ENCODE measurements around the gene SP4.

Gene SP4

DNA sequence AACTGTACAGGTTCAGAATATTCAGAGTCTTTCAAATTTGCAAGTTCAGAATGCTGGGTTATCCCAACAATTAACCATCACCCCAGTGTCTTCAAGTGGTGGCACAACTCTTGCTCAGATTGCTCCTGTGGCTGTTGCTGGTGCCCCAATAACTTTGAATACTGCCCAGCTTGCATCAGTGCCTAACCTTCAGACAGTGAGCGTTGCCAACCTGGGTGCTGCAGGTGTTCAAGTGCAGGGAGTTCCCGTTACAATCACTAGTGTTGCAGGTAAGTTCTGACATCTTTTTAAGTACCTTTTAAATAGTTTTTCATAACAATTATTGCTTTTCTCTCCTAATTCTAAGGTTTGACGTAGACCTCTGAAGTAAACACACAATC, 2.7 kb downstream of the SP4 start:
- FAIRE-seq (no peak), DNase-seq (ENCODE audit: insufficient read length, low spot score) (no peak)

DNA sequence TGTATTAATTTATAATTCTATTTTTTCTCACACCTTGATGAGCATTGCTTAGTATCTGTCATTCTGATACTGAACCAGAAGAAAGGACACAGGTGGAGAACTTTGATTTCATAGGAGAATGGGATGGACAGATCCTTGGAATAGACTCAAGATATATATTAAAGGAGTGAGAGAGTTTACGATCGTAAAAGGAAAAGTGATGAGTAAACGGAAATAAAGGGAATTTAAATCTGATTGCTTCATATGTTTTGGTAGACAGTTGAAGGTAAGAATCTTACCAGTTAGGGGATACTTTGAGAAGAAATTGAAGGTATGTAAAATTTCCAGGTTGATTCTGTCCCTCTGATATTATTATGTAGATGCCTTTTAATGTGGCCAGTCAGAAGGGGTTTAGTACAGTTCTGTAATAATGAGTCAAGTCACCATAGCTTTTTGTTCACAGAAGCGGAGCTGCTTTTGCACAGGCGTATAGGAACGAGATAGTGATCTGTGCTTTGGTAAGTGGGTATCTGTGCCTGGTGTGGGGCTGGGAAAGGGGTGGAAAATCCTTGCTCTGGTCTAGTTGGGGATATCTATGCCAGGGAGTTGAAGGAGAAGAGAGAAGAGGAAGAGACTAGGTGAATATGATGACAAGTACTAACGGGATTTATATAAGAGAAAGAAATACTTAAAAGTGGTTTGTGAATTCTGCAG, 15.4 kb downstream of the SP4 start:
- no peak for FAIRE-seq
- DNase-seq (ENCODE audit: insufficient read length, low spot score) = no peak

DNA sequence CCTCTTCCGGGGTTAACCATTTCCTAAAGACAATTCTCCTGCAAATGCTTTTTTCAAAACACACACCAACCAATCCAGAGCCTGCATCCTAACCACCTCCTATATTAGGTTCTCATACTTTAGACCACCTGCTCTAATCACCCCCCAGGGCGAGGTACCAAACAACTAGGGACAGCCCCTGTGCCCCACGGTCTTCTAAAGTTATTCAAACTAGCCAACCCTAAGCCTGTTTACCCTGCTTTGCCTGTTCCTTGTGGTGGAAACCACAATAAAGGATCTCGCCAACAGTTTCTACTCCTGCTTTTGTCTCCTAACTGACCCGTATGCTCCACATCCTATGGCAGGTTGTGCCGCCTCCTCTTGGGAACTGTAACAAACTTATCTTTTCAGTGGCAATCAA, 21.1 kb downstream of the SP4 start:
- DNase-seq (ENCODE audit: insufficient read length, low spot score) = no peak
- FAIRE-seq = no peak

DNA sequence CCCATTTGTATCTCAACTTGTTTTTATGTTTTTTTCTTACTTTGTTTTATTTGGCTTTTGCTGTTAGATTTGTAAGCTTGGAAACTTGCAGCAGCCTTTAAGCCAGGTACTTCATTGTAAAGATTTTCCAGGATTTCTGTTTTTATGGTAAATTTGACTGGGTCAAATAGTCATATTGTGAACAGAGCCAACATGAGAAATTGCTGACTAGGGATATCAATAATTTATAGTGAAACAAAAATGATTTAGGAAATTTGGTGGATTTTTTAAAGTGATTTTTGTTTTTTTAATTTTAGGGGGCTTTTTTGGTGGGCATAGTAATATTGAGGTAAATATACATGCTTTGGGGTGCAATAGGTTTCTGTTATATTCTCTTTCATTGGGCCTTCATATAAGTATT, 22.2 kb downstream of the SP4 start:
- DNase-seq (ENCODE audit: insufficient read length, low spot score) (no peak), FAIRE-seq (no peak)

DNA sequence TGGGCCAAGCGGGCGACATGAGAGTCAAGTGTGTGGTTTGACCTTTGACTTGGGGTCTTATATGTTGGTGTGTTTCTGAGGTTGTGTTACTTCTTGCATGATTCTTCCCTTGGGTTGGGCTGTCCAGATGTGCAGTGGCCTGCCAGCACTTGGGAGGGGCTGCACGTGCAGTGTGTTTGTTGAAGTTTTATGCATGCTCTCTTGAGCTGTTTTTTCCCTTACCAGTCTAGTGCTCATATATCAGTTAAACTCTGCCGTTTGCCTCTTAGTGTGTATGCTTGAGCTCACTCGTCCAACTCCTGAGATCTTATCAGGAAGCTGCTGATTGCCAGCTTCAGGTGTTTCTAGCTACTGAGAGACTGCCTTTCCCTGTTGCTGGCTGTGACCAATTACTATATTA, 23.1 kb downstream of the SP4 start:
- DNase-seq (ENCODE audit: insufficient read length, low spot score) (no peak), FAIRE-seq (no peak)

DNA sequence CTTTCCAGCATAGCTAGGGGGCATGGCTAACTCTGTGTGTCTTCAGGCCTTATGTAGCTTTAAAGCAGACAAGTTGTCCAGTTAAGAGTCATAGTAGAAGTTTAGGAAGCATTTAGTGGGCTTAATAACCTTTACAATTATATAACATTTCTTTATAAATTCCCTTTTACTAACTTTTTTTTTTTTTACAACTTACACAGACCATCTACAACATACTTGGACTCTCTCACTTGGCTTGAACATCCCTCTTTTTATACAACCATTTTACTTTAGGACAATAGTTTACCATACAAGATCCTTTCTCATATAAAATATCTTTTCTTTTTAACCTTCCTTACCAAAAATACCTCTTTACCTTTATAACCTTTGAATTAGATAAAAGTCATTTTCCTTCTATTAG, 26.3 kb downstream of the SP4 start:
- FAIRE-seq (no peak), DNase-seq (ENCODE audit: insufficient read length, low spot score) (no peak)

DNA sequence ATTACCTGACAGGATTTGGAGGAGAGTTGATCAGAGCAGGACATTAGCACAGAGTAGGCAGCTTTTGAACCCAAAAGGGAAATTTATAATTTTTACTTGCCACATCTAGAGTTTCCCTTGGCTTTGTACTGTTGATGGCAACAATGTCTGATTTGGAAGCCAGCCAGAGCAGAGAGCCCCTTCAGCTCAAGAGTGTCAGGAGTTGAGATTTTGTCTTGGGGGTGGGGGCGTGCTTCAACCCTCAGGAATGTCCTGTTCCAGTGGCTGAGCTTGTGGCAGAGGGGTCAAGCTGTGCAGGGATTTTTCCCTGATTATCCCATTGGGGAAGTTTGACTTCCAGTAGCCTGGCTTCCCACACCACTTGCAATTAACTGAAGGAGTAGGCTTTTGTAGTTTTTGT, 27.0 kb downstream of the SP4 start:
- DNase-seq (ENCODE audit: insufficient read length, low spot score) = no peak
- FAIRE-seq = no peak

DNA sequence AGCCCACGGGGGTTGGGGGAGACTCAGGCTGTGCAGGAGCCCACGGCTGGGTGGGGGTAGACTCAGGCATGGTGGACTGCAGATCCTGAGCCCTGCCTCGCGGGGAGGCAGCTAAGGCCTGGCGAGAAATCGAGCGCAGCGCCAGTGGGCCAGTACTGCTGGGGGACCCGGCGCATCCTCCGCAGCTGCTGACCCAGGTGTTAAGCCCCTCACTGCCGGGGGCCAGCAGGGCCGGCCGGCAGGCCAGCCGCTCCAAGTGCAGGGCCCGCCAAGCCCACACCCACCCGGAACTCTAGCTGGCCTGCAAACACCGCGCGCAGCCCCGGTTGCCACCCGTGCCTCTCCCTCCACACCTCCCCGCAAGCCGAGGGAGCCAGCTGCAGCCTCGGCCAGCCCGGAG, 33.4 kb downstream of the SP4 start:
- FAIRE-seq (no peak), DNase-seq (ENCODE audit: insufficient read length, low spot score) (no peak)

DNA sequence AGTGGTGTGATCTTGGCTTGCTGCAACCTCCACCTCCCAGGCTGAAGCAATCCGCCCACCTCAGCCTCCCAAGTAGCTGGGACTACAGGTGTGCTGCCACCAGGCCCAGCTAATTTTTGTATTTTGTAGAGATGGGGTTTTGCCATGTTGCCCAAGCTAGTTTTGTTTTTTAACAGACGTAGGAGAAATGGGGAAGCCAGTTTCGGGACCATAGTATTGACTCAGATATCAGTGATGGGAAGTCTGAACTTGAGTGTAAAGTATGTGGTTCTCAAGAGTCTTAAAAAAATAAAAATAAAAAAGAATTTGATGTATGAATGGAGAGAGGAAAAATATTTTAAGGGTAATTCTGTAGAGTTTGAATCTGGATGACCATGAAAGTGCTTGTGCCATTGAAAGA, 34.2 kb downstream of the SP4 start:
- DNase-seq (ENCODE audit: insufficient read length, low spot score) (no peak), FAIRE-seq (no peak)

DNA sequence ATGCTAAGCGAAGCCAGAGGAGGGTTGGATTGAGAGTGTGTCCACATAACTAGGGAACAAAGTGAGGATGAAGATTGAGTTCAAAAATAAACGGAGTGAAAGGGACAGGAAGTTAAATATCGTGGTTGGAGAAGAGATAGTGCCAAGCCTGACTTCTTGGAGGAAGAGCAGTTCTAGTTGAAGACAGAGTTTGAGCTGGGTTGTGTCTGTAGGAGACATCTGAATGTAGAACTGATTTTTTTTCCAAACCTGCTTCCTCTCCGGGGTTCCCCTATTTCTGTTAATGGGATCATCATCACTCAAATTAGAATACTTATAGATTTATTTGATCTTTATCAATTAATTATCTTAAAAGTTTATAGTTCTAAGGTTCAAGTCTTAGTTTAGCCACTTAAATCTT, 35.6 kb downstream of the SP4 start:
- FAIRE-seq = no peak

DNA sequence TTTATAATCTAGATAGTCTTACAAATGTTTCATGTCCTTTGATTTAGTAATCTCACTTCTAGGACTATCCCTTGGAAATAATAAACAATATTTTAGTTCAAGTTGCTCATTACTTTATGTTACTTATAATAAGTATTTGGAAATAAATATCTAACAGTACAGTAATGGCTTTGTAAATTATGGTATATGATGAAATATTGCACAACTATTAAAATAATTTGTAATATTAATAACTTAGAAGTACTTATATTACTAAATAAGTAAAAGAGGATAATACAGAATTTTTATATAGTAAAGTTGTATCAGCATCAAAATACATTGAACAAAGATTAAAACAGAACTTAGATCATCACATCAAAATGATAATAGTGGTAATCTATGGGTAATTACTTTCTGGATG, 41.1 kb downstream of the SP4 start:
- no peak for DNase-seq (ENCODE audit: insufficient read length, low spot score)
- no peak for FAIRE-seq

More for the DNA sequence above, 35.6 kb downstream of the SP4 start:
- DNase-seq (ENCODE audit: insufficient read length, low spot score) = no peak

DNA sequence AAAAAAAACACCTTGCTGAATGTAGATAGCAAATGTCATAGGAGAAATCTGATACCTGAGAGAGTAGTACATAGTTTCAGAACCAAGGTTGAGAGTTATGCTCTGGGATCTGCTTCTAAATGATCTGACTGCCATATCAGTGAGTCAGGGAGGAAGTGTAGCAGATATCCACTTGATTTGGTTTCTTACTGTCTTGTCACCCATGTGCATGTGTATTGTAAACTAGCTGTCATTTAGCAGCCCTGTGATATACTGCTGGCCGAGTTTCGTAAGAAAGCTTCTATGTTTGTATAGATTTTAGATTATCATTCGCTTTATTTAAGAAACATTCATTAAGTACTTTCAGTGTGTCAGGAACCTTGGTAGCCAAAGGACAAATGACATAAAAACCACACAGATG, 42.0 kb downstream of the SP4 start:
- peak; percentile 5 for DNase-seq (ENCODE audit: insufficient read length, low spot score)
- FAIRE-seq = peak; percentile 13

DNA sequence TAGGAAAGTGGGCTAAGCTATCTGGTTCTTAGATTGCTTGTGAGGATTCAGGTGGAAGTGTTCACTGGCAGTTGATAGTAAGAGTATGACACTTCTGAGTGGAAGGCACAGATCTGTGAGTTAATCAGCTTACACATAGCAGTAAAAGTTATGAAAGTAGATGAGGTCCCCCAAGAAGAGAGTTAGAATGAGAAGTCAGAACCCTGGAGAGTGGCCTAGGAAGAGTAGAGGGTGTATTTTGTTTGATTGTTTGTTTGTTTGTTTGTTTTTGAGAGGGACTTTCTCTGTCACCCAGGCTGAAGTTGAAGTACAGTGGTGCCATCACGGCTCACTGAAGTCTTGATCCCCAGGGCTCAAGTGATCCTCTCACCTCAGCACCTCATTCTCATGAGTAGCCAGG, 44.1 kb downstream of the SP4 start:
- DNase-seq (ENCODE audit: insufficient read length, low spot score) = no peak
- FAIRE-seq = peak; percentile 23

DNA sequence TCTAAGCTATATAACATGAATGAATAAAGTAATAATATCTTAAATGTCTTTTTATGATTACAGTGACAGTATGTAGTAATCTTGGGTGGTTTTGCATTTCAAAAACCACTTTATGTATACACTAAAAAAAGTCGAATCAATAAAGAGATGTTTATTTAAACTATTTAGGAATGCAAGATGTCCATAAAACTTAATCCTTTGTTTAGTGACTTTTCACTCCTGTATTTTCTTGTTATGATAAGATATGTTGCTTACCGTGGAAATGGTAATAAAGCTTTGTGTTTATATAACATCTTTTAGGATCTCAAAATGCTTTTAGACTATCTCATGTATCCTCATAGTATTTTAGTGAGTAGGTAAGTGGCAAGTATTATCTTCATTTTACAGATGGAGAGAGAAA, 48.5 kb downstream of the SP4 start:
- DNase-seq (ENCODE audit: insufficient read length, low spot score) (no peak), FAIRE-seq (no peak)

DNA sequence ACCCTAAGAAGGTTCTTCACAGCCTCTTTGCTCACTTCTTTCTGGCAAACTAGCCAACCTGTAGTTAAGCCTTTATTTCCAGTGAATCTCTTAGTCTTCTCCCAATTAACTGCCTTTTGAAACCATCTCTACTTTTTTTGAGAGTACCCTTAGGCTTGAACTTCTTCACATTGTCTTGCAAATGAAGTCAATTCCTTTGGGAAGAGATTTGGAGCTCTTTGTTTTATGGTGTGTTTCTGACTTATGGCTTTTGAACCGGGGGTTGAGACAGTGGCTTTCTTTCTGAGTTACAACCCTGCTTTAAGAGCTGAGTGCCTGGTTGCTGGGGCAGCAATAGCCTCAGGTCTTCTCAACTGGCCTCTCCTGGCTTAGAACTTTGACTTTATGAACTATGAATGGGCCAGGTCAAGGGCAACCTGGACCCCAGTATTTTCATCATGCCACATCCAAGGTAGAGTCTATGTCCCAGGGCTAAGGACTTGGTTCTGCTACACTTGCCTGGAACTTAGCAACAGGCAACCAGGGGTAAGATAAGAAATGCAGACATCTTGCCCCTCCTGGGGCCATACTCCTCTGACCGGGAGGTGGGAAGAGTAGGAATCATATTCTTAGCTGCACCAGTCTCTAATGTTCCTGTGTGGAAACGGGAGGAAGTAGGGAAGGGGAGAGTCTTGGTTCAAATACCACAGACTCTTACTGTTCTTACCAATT, 53.0 kb downstream of the SP4 start:
- no peak for DNase-seq (ENCODE audit: insufficient read length, low spot score)
- no peak for FAIRE-seq

DNA sequence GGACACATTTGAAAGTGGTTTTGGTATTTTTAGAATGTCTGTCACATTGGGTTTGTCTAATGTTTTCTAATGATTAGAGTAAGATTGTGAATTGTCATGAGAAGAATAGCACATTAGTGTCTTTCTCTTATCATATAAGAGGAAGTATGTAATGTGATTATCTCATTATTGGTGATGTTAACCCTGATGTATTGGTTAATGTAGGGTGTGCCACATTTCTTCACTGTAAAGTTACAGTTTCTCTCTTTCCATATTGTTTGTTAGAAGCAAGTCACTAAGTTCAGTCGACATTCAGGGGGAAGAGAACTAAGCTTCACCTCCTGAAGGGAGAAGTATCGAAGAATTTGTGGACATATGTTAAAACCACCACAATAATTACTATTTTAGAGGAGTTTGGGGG, 58.6 kb downstream of the SP4 start:
- FAIRE-seq = no peak

DNA sequence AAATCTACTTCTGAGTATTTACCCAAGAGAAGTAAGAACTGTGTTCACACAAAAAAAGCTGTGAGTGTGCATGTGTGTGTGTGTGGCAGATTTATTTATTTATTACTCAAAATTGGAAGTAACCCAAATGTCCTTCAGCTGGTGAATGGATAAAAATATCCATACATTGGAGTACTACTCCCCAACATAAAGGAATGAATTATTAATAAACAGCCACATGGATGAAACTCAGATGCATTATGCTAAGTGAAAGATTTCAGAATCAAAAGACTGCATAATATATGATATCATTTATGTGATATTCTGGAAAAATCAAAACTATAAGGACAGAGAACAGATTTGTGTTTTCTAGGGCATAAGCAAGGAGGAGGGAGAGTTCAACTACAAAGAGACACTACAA, 67.8 kb downstream of the SP4 start:
- DNase-seq (ENCODE audit: insufficient read length, low spot score) = no peak
- FAIRE-seq = no peak

More for the DNA sequence above, 58.6 kb downstream of the SP4 start:
- no peak for DNase-seq (ENCODE audit: insufficient read length, low spot score)

DNA sequence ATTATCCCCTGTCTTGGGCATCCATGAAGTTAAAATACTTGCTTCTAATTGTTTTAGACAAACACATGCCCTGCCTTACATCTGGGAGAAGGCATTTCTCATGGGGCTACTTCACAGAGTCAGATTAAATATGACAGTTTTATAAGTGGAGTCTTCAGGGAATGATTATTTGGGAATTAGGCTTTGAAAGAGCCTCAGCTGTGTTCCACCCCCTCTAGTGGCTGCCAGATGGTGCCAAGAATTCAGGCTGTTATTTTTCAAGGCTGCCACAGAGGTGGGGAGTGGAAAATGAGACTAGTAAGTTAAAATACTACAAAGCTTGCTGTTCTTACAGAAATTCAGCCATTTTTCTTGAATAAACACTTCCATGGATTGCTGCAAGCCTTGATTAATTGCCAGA, 69.2 kb downstream of the SP4 start:
- DNase-seq (ENCODE audit: insufficient read length, low spot score) (no peak), FAIRE-seq (no peak)

DNA sequence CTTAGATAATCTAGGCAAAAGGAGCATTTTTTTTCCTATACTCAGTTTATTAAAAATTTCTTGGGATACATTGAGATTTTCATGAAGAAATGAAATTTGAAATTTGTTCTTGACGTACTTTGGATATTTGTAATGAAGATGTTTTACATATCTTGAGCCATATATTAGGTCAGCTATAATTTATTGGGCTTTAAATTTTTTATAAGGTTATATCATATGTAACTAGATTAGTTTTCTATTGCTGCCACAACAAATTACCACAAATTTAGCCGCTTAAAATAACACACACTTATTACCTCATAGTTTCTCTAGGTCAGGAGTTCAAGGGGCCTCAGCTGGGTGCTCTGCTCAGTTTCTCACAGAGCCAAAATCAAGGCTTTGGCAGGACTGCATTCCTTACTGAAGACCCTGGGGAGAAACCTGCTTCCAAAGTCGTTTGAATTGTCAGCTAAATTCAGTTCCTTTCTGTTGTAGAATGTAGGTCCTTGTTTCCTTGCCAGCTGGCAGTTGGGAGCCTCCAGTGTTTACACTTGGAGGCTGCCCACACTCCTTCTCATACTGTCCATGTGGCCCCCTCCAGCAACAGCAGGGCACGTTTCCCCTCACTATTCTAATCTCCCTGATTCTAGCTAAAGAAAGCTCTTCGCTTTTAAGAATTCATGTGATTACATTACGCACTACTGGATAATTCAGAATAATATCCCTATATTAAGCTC, 72.4 kb downstream of the SP4 start:
- no peak for FAIRE-seq
- no peak for DNase-seq (ENCODE audit: insufficient read length, low spot score)

DNA sequence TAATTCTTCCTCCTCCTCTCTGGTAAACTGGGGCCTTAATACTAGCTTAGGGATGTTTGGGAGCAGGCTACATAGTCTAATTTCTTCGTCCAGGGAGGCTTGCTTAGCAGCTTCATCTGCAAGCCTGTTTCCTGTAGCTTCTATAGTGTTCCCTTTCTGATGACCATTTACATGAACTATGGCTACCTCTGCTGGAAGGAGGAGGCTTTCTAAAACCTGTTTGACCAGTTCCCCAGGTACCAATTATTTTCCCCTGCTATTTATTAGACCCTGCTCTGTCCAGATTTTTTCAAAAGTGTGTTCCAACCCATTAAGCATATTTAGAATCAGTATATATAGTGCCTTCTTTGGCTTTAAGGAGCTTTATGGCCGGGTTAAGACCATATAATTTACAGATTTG, 76.1 kb downstream of the SP4 start:
- no peak for FAIRE-seq
- no peak for DNase-seq (ENCODE audit: insufficient read length, low spot score)

DNA sequence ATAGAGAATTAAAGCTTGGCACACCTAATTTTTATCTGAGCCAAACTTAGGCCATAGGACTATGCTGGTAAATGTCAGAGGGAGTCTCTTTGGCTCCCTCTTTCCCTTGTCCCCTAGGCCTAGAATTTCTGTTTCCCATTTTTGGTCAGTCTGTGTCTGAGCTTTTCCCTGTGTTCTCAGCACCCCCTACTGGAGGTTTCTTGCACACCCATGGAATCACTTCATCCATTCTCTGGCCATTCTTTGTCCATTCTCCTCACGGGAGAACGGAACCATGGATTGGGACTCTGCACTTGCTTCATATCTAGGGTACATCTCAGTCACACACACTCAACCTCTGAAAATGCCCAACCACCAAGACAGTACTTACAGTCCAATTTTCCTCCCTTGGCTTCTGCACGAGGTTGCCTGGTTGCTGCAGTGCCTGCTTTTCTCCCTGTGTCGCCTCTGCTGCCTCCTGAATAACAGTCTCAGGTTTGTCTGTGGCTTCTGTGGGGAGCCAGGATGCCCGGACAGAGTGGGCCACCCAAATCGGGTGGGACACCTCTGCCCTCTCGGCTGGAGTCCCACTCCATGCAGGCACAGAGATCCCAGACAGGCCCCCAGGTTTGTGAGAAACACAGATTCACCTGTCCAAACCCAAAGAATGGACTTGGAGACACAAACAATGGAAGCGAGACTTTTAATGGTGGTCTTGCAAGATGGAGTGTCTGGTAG, 79.9 kb downstream of the SP4 start:
- FAIRE-seq (peak; percentile 40), DNase-seq (ENCODE audit: insufficient read length, low spot score) (peak; percentile 14)

Measured in HTR-8/SVneo (cell line).